Liver (tissue), 3 donors: ENCODE data around the gene CBX6.

Source experiments
- GABPA ChIP-seq, 2 donors: IDR thresholded peaks in 1 of 2; conservative IDR thresholded peaks in 1 of 2; 2 replicates each; pipeline ENCODE4 v1.6.1; 2016; ENCODE audit warnings: antibody characterized with exemption in 2 of 2, mild to moderate bottlenecking in 1 of 2, moderate library complexity in 1 of 2
- HNF4A ChIP-seq, 2 donors: conservative IDR thresholded peaks; 2 replicates each; pipeline ENCODE4 v1.6.1; 2016; ENCODE audit warnings: antibody characterized with exemption in 2 of 2, mild to moderate bottlenecking in 2 of 2
- REST ChIP-seq: IDR thresholded peaks from 2 replicates; pipeline ENCODE4 v1.6.1; 2016; ENCODE audit warnings: antibody characterized with exemption, mild to moderate bottlenecking
- SP1 ChIP-seq: IDR thresholded peaks from 2 replicates; pipeline ENCODE4 v1.6.1; 2018; ENCODE audit warnings: antibody characterized with exemption, mild to moderate bottlenecking
- TF ChIP-seq, protein P1 (sequence below): fragments of 150-350 bp; IDR thresholded peaks from 2 replicates; pipeline ENCODE4 v1.5.1; 2017; ENCODE audit warnings: improper control_type of control experiment, low read depth, low read length; ENCODE audit not compliant: missing input control
- donor health status: healthy.
- donor health status: healthy.

DNA sequence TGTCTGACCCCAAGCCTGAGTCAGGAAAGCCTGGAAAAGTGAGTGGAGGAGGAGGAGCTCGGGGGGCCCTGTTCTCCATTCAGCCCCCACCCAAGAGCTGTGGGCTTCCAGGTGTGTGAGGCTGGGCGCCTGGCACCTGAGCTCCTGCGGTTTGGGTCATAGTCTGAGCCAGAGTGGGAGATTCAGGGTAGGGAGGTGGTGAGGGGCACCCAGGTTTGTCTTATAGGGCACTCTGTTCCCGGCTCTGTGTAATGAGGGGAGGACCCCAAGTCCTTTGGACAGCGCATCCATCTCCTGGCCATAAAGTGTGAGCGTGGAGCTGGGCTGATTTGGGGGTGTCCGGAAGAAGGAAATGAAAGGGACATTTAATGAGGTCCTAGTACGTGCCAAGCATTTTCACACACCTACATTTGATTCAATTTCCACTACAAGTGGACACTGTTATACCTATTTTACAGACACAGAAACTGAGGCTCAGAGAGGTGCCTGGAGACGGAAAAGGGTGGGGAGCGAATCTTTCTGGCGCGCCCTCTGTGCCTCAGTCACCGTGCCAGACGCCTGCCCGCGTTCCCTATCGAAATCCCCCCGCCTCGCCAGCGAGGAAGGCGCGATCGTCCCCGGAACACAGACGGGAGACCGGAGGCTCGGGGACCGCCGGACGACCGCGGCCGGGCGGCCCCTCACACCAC is 29.4 kb downstream of the CBX6 start:
- TF ChIP-seq SP1 (no peak), HNF4A (conservative IDR thresholded peaks at IDR 0.05) (no peak), REST (no peak), GABPA (IDR thresholded peaks at IDR 0.05 in 1 of 2, conservative IDR thresholded peaks at IDR 0.05 in 1 of 2) (no peak)
- TF ChIP-seq, protein P1, sequence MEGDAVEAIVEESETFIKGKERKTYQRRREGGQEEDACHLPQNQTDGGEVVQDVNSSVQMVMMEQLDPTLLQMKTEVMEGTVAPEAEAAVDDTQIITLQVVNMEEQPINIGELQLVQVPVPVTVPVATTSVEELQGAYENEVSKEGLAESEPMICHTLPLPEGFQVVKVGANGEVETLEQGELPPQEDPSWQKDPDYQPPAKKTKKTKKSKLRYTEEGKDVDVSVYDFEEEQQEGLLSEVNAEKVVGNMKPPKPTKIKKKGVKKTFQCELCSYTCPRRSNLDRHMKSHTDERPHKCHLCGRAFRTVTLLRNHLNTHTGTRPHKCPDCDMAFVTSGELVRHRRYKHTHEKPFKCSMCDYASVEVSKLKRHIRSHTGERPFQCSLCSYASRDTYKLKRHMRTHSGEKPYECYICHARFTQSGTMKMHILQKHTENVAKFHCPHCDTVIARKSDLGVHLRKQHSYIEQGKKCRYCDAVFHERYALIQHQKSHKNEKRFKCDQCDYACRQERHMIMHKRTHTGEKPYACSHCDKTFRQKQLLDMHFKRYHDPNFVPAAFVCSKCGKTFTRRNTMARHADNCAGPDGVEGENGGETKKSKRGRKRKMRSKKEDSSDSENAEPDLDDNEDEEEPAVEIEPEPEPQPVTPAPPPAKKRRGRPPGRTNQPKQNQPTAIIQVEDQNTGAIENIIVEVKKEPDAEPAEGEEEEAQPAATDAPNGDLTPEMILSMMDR: no peak
